A549 (cell line): ENCODE data around the gene TMEM213. TPM values are rescaled to one million over a fixed set of nuclear protein-coding genes. Genes with fewer than 3 reads are reported as not detected.

Source experiments
- ATAC-seq, 2 experiments: fragments of 200-7000 bp in 1 of 2; fragments of >200 bp in 1 of 2; cut with Nextera tagmentation in 1 of 2; cut with Tn5 transposase in 1 of 2; 3 replicates each; pipeline versions ENCODE4 v1.8.0 to v1.9.1; 2018 to 2020; ENCODE audit warnings: mild to moderate bottlenecking in 1 of 2, moderate library complexity in 1 of 2
- CTCF ChIA-PET: fragments of 300-600 bp; sonication (Branson Sonifier 250); formaldehyde crosslinking; extraction: SDS; loops from one replicate; lab custom pipeline; 2021; ENCODE audit warnings: antibody characterized with exemption, inconsistent platforms; lab: Yijun Ruan, JAX
- POLR2A ChIA-PET: fragments of 350-600 bp; formaldehyde crosslinking; extraction: SDS; loops from one replicate; lab custom pipeline; 2021; ENCODE audit warnings: antibody characterized with exemption, inconsistent platforms; lab: Yijun Ruan, JAX
- DNase-seq, 2 experiments: peaks; one replicate each; pipeline versions ENCODE4 v3.0.0 to v3.0.0-alpha.2; 2011 to 2016; ENCODE audit warnings: low read depth in 1 of 2, low spot score in 1 of 2
- FAIRE-seq: peaks from 2 replicates; lab custom pipeline; 2011; peaks lifted over from hg19 to GRCh38; lab: Jason Lieb, UNC
- H3K27ac ChIP-seq, 2 experiments: fragments of >200 bp; sonication (Bioruptor Twin); formaldehyde crosslinking; 3 replicates each; pipeline ENCODE4 v1.5.1; 2016 to 2017
- H3K4me1 ChIP-seq: fragments of >200 bp; sonication (Bioruptor Twin); formaldehyde crosslinking; 3 replicates; pipeline ENCODE4 v1.6.1; 2016
- H3K4me2 ChIP-seq: fragments of >200 bp; sonication (Bioruptor Twin); formaldehyde crosslinking; 3 replicates; pipeline ENCODE4 v1.6.1; 2016
- H3K4me3 ChIP-seq: fragments of >200 bp; sonication (Bioruptor Twin); formaldehyde crosslinking; 3 replicates; pipeline ENCODE4 v1.5.1; 2016
- H3K9me3 ChIP-seq: fragments of >200 bp; sonication (Bioruptor Twin); formaldehyde crosslinking; 3 replicates; pipeline ENCODE4 v1.6.1; 2016
- CBX8 ChIP-seq: fragments of 200-600 bp; sonication (generic); IDR thresholded peaks from 2 replicates; pipeline ENCODE4 v1.6.1; 2016
- CHD2 ChIP-seq: fragments of 150-350 bp; IDR thresholded peaks from 2 replicates; pipeline ENCODE4 v1.6.1; 2014; ENCODE audit warnings: low read length; ENCODE audit not compliant: partially characterized antibody
- EHMT2 ChIP-seq: fragments of 200-600 bp; sonication (generic); IDR thresholded peaks from 2 replicates; pipeline ENCODE4 v1.6.1; 2016; ENCODE audit warnings: antibody characterized with exemption, low read depth, mild to moderate bottlenecking, moderate library complexity
- EP300 ChIP-seq, 2 experiments: fragments of >200 bp; sonication (Bioruptor Twin); formaldehyde crosslinking; IDR thresholded peaks; 2 replicates in 1 of 2; 3 replicates in 1 of 2; pipeline ENCODE4 v1.6.1; 2016 to 2017
- FOSB ChIP-seq: fragments of 250-450 bp; sonication (Bioruptor Pico); IDR thresholded peaks from 2 replicates; pipeline ENCODE4 v1.5.0; 2020; ENCODE audit warnings: mild to moderate bottlenecking, moderate library complexity
- GATA3 ChIP-seq: IDR thresholded peaks from 2 replicates; pipeline ENCODE4 v1.6.1; 2012; ENCODE audit warnings: borderline replicate concordance
- HEYL ChIP-seq: fragments of 250-450 bp; sonication (Bioruptor Pico); IDR thresholded peaks from 2 replicates; pipeline ENCODE4 v1.8.0; 2021; ENCODE audit warnings: mild to moderate bottlenecking, moderate library complexity
- HOXA7 ChIP-seq: fragments of 250-450 bp; sonication (Bioruptor Pico); IDR thresholded peaks from 2 replicates; pipeline ENCODE4 v1.5.0; 2020; ENCODE audit warnings: mild to moderate bottlenecking, moderate library complexity
- MAFK ChIP-seq: fragments of 450-650 bp; IDR thresholded peaks from 2 replicates; pipeline ENCODE4 v1.6.1; 2014; ENCODE audit not compliant: partially characterized antibody
- MYC ChIP-seq: IDR thresholded peaks from 2 replicates; pipeline ENCODE4 v1.6.1; 2012; ENCODE audit warnings: mild to moderate bottlenecking, inconsistent platforms, low read length, improper control_type of control experiment, borderline replicate concordance
- NFE2L2 ChIP-seq: fragments of 150-350 bp; conservative IDR thresholded peaks from 2 replicates; pipeline ENCODE4 v1.6.1; 2014; ENCODE audit warnings: low read length
- NPAS2 ChIP-seq: fragments of 250-450 bp; sonication (Bioruptor Pico); IDR thresholded peaks from 2 replicates; pipeline ENCODE4 v1.8.0; 2022; ENCODE audit warnings: mild to moderate bottlenecking, moderate library complexity, borderline replicate concordance
- PBX3 ChIP-seq: IDR thresholded peaks from 2 replicates; pipeline ENCODE4 v1.6.1; 2012
- POLR2A ChIP-seq: IDR thresholded peaks from 2 replicates; pipeline ENCODE4 v1.6.1; 2012; ENCODE audit warnings: mild to moderate bottlenecking, low read length
- RCOR1 ChIP-seq: fragments of 150-350 bp; IDR thresholded peaks from 2 replicates; pipeline ENCODE4 v1.6.1; 2014; ENCODE audit warnings: antibody characterized with exemption, low read length, low read depth
- REST ChIP-seq: fragments of 200-600 bp; sonication (generic); IDR thresholded peaks from 2 replicates; pipeline ENCODE4 v1.6.1; 2016; ENCODE audit warnings: antibody characterized with exemption, mild to moderate bottlenecking, moderate library complexity
- RFX5 ChIP-seq: fragments of 450-650 bp; IDR thresholded peaks from 2 replicates; pipeline ENCODE4 v1.7.1; 2014; ENCODE audit warnings: antibody characterized with exemption, mild to moderate bottlenecking, moderate library complexity
- SMC3 ChIP-seq: fragments of >200 bp; sonication (Bioruptor Twin); formaldehyde crosslinking; IDR thresholded peaks from 3 replicates; pipeline ENCODE4 v1.6.1; 2018; ENCODE audit warnings: inconsistent platforms
- ZC3H11A ChIP-seq: fragments of 450-650 bp; IDR thresholded peaks from 2 replicates; pipeline ENCODE4 v1.6.1; 2014; ENCODE audit warnings: antibody characterized with exemption, mild to moderate bottlenecking
- ZFP36 ChIP-seq: fragments of 450-650 bp; IDR thresholded peaks from 2 replicates; pipeline ENCODE4 v1.6.1; 2014; ENCODE audit warnings: borderline replicate concordance; ENCODE audit not compliant: partially characterized antibody
- polyA plus RNA-seq, 4 experiments: library from polyadenylated mRNA; depleted of rRNA in 3 of 4; stranded (reverse); fragments of >200 nt; fragmentation: RNase III in 1 of 4; extraction: RNeasy Plus Mini Kit Qiagen cat#74134 plus additional on column Dnase treatment in 1 of 4; gene quantifications; 2 replicates in 3 of 4; 3 replicates in 1 of 4; pipeline ENCODE4 v1.2.3, GENCODE V29; 2011 to 2017

The TMEM213 gene
- polyA plus RNA-seq, 2 of the 4 experiments (the other 2 are of a cell fraction): not detected

- no peak for TF ChIP-seq REST
- no peak for TF ChIP-seq HEYL (CRISPR knock-in tag)
- no peak for TF ChIP-seq ZFP36
- no peak for TF ChIP-seq RCOR1
- TF ChIP-seq SMC3: no peak
- no peak for TF ChIP-seq NPAS2 (CRISPR knock-in tag)
- TF ChIP-seq MYC: no peak
- TF ChIP-seq, all 56 proteins: peak for 0
Observed at GRCh38 chr7:138878051-138878450, 80.3 kb downstream of the TMEM213 start (continued).

GRCh38 chr7:138878856-138879255, 81.1 kb downstream of the TMEM213 start:
- no peak overlapping the region for H3K4me3 ChIP-seq
- peaks cover 14% of the 10 kb centered on the region; the same call in 2 of the 3 replicates for H3K4me1 ChIP-seq
- CTCF ChIA-PET: interaction anchor here (0.6 kb wide), 1 partner anchor 683 kb away, joined by 3 read pairs; no protein-coding TSS in a partner anchor
- H3K4me2 ChIP-seq: no peak overlapping the region
- ATAC-seq (no peak), FAIRE-seq (no peak), DNase-seq (no peak)
- no peak overlapping the region for H3K27ac ChIP-seq
- POLR2A ChIA-PET: interaction anchor here (0.7 kb wide), 1 partner anchor 103 kb away, joined by 3 read pairs; no protein-coding TSS in a partner anchor
- no peaks in the 10 kb centered on the region for H3K9me3 ChIP-seq
- TF ChIP-seq MYC (no peak), FOSB (CRISPR knock-in tag) (no peak), REST (no peak), POLR2A (no peak), PBX3 (no peak), HOXA7 (no peak), EP300 (IDR thresholded peaks at IDR 0.05) (no peak), MAFK (no peak), RFX5 (no peak), GATA3 (no peak), NFE2L2 (no peak), ZC3H11A (no peak), CBX8 (no peak), EHMT2 (no peak), CHD2 (no peak)
